Gastrocnemius medialis (tissue), 4 donors: ENCODE measurements around the gene PKHD1.

Source experiments
- CTCF ChIP-seq, 5 experiments: fragments of 450-650 bp in 3 of 5; fragments of 200-600 bp in 2 of 5; sonication (generic) in 2 of 5; IDR thresholded peaks in 4 of 5; conservative IDR thresholded peaks in 1 of 5; 1 replicate in 4 of 5; 2 replicates in 1 of 5; pipeline ENCODE4 v1.5.1; 2016 to 2019; ENCODE audit warnings: antibody characterized with exemption in 5 of 5, mild to moderate bottlenecking in 3 of 5, moderate library complexity in 3 of 5
- POLR2A ChIP-seq, 2 donors: fragments of 450-650 bp; IDR thresholded peaks; one replicate each; pipeline ENCODE4 v1.6.1; 2017; ENCODE audit warnings: antibody characterized with exemption in 2 of 2, mild to moderate bottlenecking in 2 of 2, moderate library complexity in 2 of 2

DNA sequence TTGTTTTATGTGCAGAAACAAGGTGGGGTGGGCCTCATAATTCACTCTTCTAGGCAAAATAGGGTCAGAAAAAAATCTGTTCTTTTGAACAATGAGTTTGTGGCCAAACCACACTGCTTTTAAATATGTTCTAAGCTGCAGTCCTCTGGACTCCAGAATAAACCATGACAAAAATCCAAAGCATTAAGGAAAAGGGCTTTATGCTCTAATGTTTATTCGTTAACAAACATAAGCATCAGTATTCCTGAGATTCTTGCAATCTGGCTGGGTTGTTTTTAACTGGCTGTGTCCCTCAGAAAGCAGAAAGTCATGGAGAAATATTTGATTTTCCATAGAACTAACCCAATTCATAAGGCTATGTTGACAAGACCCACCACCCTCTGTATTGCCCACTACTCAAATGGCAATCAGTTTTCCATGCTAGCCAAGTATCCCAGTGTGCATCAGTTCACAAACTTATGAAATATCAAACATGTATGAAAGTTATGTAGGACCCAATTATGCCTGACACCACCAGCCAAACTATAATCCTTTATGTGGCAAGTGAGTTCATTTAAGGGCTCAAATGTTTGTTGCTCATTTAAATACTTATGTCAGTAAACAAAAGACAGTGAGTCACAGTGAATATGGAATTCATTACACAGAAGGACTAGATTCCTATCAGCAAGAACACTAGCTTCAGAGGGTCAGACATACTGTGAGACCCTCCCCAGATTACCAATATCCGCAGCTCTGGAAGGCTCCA, 45.1 kb downstream of the PKHD1 start:
- TF ChIP-seq POLR2A (IDR thresholded peaks at IDR 0.05) (no peak), CTCF (IDR thresholded peaks at IDR 0.05 in 4 of 5, conservative IDR thresholded peaks at IDR 0.05 in 1 of 5) (no peak)
